Sigmoid colon (tissue), 4 donors: ENCODE data around the gene MEIG1.

Experiments
- CTCF ChIP-seq, 4 experiments: fragments of 450-650 bp in 3 of 4; fragments of 200-600 bp in 1 of 4; IDR thresholded peaks; one replicate each; pipeline ENCODE4 v1.5.1; 2016 to 2019; ENCODE audit warnings: antibody characterized with exemption in 4 of 4, mild to moderate bottlenecking in 3 of 4, moderate library complexity in 2 of 4
- EP300 ChIP-seq, 4 donors: sonication (generic); formaldehyde crosslinking; IDR thresholded peaks; one replicate each; pipeline ENCODE4 v1.6.1; 2017; ENCODE audit warnings: antibody characterized with exemption in 4 of 4
- POLR2A ChIP-seq, 2 donors: fragments of 450-650 bp; IDR thresholded peaks; one replicate each; pipeline ENCODE4 v1.6.1; 2016; ENCODE audit warnings: antibody characterized with exemption in 2 of 2, mild to moderate bottlenecking in 2 of 2, moderate library complexity in 2 of 2
- POLR2AphosphoS5 ChIP-seq, 4 donors: sonication (generic); formaldehyde crosslinking; IDR thresholded peaks; one replicate each; pipeline ENCODE4 v1.6.1; 2017; ENCODE audit warnings: antibody characterized with exemption in 4 of 4

- TF ChIP-seq CTCF (IDR thresholded peaks at IDR 0.05) = no peak
- TF ChIP-seq EP300 (IDR thresholded peaks at IDR 0.05) = no peak
- TF ChIP-seq POLR2A (IDR thresholded peaks at IDR 0.05) = no peak
- TF ChIP-seq POLR2AphosphoS5 (IDR thresholded peaks at IDR 0.05) = no peak
Measured at GRCh38 chr10:14916600-14916999, 42.6 kb upstream of the MEIG1 start.
